Stomach (tissue), 9 donors: ENCODE measurements around the gene PLCB3. TPM values are rescaled to one million over a fixed set of nuclear protein-coding genes. Genes with fewer than 3 reads are reported as not detected.
"Not testable (repeated sequence)": the region's sequence is repeated elsewhere in the genome, so short reads cannot be mapped to it uniquely, and the experiment has no call there.

Source experiments
- DNase-seq, 2 donors: peaks; one replicate each; pipeline versions ENCODE4 v3.0.0 to v3.0.0-alpha.2; 2013 to 2019
- H3K27ac ChIP-seq, 5 donors: fragments of 200-600 bp in 4 of 5; sonication (generic) in 4 of 5; one replicate each; pipeline ENCODE4 v1.5.1; 2013 to 2019; ENCODE audit warnings: mild to moderate bottlenecking in 1 of 5, moderate library complexity in 1 of 5
- H3K27me3 ChIP-seq, 3 donors: fragments of 200-600 bp; sonication (generic); one replicate each; pipeline ENCODE4 v1.5.1; 2017 to 2019; ENCODE audit warnings: mixed run types in 1 of 3
- H3K36me3 ChIP-seq, 4 donors: fragments of 200-600 bp; sonication (generic); 1 replicate in 3 of 4; 2 replicates in 1 of 4; pipeline ENCODE4 v1.5.1; 2016 to 2019
- H3K4me1 ChIP-seq, 4 donors: fragments of 200-600 bp; sonication (generic); one replicate each; pipeline ENCODE4 v1.5.1; 2016 to 2019
- H3K4me3 ChIP-seq, 4 donors: fragments of 200-600 bp; sonication (generic) in 3 of 4; one replicate each; pipeline ENCODE4 v1.5.1; 2016 to 2019; ENCODE audit warnings: mild to moderate bottlenecking in 1 of 4
- H3K9me3 ChIP-seq, 4 donors: fragments of 200-600 bp; sonication (generic); one replicate each; pipeline ENCODE4 v1.5.1; 2016 to 2019
- CTCF ChIP-seq, 7 experiments: fragments of 450-650 bp in 4 of 7; fragments of 200-600 bp in 3 of 7; sonication (generic) in 3 of 7; IDR thresholded peaks; one replicate each; pipeline ENCODE4 v1.5.1; 2016 to 2019; ENCODE audit warnings: antibody characterized with exemption in 7 of 7, control low read depth in 2 of 7, mild to moderate bottlenecking in 1 of 7
- EP300 ChIP-seq: sonication (generic); formaldehyde crosslinking; IDR thresholded peaks from one replicate; pipeline ENCODE4 v1.6.1; 2017; ENCODE audit warnings: antibody characterized with exemption
- POLR2A ChIP-seq, 4 donors: fragments of 450-650 bp; IDR thresholded peaks; one replicate each; pipeline ENCODE4 v1.6.1; 2016; ENCODE audit warnings: antibody characterized with exemption in 4 of 4, control low read depth in 2 of 4, mild to moderate bottlenecking in 1 of 4, moderate library complexity in 1 of 4
- POLR2AphosphoS5 ChIP-seq, 3 donors: sonication (generic); formaldehyde crosslinking; IDR thresholded peaks; one replicate each; pipeline ENCODE4 v1.6.1; 2016; ENCODE audit warnings: antibody characterized with exemption in 3 of 3
- WGBS, 5 donors: extraction: QIAGEN DNeasy Blood & Tissue Kit in 3 of 5; methylation state at CpG; one replicate each; pipeline versions ENCODE4 v1.1.5 to v1.1.7; 2013 to 2018; 5-methylcytosine and 5-hydroxymethylcytosine counted together
- intact Hi-C: fragments of 100-400 bp; cut with DNase I; formaldehyde crosslinking; loops from one replicate; pipeline ENCODE4 v1.15.1; 2023; ENCODE audit warnings: low total_unique reads
- polyA plus RNA-seq, 3 donors: library from polyadenylated mRNA; stranded (reverse); fragments of 200-250 nt; gene quantifications; one replicate each; pipeline ENCODE4 v1.2.3, GENCODE V29; 2013
- total RNA-seq, 5 donors: library from RNA; depleted of rRNA; stranded (reverse); fragments of >200 nt; gene quantifications; one replicate each; pipeline versions ENCODE4 v1.1.0 to v1.2.3, GENCODE V29; 2014 to 2016
- donor health status: healthy with polysubstance abuse.
- donor health status: Bipolar disorder and iron deficiency.
- donor health status: healthy.

The PLCB3 gene
- total and polyA plus RNA-seq, 8 donors = 12.2 to 154 (median 16.1) TPM

GRCh38 chr11:64306563-64306875 is 55.2 kb downstream of the PLCB3 start:
- H3K9me3 ChIP-seq = no peaks in the 10 kb centered on the region
- H3K36me3 ChIP-seq = peaks cover 0 to 14% (median 10%) of the 10 kb centered on the region in 4 donors
- DNase-seq = no peak
- H3K4me1 ChIP-seq = peaks cover 24 to 42% (median 36%) of the 10 kb centered on the region in 4 donors
- peak overlapping the region; percentile 64 to 82 (median 76) for H3K4me3 ChIP-seq
- H3K27ac ChIP-seq = peak overlapping the region; percentile 95 to 97 (median 96)
- TF ChIP-seq CTCF (IDR thresholded peaks at IDR 0.05) = no peak
- no peak for TF ChIP-seq POLR2AphosphoS5 (IDR thresholded peaks at IDR 0.05)
- 13 to 28% (median 18%) methylated on average over 8 to 9 of the region's 9 CpGs for WGBS, 5 donors
- intact Hi-C loops = no loop called here
- peaks cover 0 to 23% (median 0%) of the 10 kb centered on the region in 3 donors for H3K27me3 ChIP-seq

DNA sequence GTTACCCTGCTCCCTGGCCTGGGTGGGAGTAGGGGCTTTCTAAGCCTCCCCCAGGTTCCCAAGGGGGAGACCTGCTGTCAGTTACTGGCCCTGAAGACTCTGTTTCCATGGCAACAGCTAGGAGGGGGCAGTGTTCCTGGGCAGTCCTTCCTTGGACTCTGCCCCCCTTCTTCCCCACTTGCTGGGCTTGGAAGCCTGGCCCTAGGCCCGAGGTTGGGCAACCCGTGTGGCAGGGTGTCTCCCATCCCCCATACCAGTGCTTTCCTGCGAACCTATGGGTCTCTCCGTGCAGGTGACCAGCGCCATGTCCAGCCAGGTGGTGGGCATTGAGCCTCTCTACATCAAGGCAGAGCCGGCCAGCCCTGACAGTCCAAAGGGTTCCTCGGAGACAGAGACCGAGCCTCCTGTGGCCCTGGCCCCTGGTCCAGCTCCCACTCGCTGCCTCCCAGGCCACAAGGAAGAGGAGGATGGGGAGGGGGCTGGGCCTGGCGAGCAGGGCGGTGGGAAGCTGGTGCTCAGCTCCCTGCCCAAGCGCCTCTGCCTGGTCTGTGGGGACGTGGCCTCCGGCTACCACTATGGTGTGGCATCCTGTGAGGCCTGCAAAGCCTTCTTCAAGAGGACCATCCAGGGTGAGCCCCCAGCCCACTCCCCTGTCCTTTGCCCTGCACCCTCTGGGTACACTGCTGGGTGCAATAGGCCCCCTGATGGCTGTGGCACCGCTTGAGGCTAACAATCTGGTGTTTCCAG is 55.7 kb downstream of the PLCB3 start:
- peak overlapping the region; percentile 64 to 82 (median 76) for H3K4me3 ChIP-seq
- TF ChIP-seq POLR2AphosphoS5 (IDR thresholded peaks at IDR 0.05) (no peak), CTCF (IDR thresholded peaks at IDR 0.05) (no peak), POLR2A (IDR thresholded peaks at IDR 0.05) (no peak), EP300 (no peak)
- peak; percentile 44 to 64 for DNase-seq
- WGBS, 5 donors = 69 to 84% (median 74%) methylated on average over 5 to 15 of the region's 15 CpGs
- H3K27ac ChIP-seq = peak overlapping the region; percentile 95 to 97 (median 96)
- intact Hi-C loops = no loop called here
- peaks cover 0 to 14% (median 10%) of the 10 kb centered on the region in 4 donors for H3K36me3 ChIP-seq
- H3K4me1 ChIP-seq = peaks cover 24 to 42% (median 34%) of the 10 kb centered on the region in 4 donors
- H3K27me3 ChIP-seq = peaks cover 0 to 18% (median 0%) of the 10 kb centered on the region in 3 donors
- H3K9me3 ChIP-seq = no peaks in the 10 kb centered on the region

DNA sequence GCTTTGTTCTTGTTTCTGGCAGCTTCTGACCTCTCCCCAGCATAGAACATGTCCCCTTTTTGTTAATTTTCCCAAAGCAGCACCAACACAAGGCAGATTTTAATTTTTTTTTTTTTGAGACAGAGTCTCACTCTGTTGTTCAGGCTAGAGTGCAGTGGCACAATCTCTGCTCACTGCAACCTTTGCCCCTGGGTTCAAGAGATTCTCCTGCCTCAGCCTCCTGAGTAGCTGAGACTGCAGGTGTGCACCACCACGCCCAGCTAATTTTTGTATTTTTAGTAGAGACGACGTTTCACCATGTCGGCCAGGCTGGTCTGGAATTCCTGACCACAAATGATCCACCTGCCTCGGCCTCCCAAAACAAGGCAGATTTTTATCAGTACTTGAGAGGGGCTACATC is 56.5 kb downstream of the PLCB3 start:
- H3K4me3 ChIP-seq, H3K27ac ChIP-seq, H3K9me3 ChIP-seq, DNase-seq, intact Hi-C loops: not testable (repeated sequence)
- Histone ChIP-seq H3K36me3 (peaks cover 0 to 19% (median 12%) of the 10 kb centered on the region in 4 donors), H3K27me3 (peaks cover 0 to 10% (median 0%) of the 10 kb centered on the region in 3 donors), H3K4me1 (peaks cover 24 to 47% (median 38%) of the 10 kb centered on the region in 4 donors)
- 78 to 94% (median 90%) methylated on average over 5 of the region's 5 CpGs for WGBS, 5 donors

- H3K4me1 ChIP-seq = peaks cover 7 to 47% (median 28%) of the 10 kb centered on the region in 4 donors
- H3K36me3 ChIP-seq = peaks cover 23 to 46% (median 36%) of the 10 kb centered on the region in 4 donors
- H3K27me3 ChIP-seq = no peaks in the 10 kb centered on the region
- H3K9me3 ChIP-seq = no peaks in the 10 kb centered on the region
- H3K4me3 ChIP-seq = no peak overlapping the region
- WGBS, 5 donors = 82 to 94% (median 88%) methylated on average over 10 of the region's 10 CpGs
- peak overlapping the region in 4 of 5 donors; percentile 34 to 80 (median 68) for H3K27ac ChIP-seq
- DNase-seq = no peak
- intact Hi-C loops = no loop called here
- TF ChIP-seq POLR2A (IDR thresholded peaks at IDR 0.05) (no peak), EP300 (no peak), POLR2AphosphoS5 (IDR thresholded peaks at IDR 0.05) (no peak), CTCF (IDR thresholded peaks at IDR 0.05) (no peak)
Measured at GRCh38 chr11:64312947-64313346, 61.6 kb downstream of the PLCB3 start.
